Stimulated activated CD4-positive, alpha-beta T cell treated with anti-CD3 and anti-CD28 coated beads, Interleukin-15, amount 100 ng/mL, for 24 hours (primary cell): ENCODE measurements around the gene AUNIP.

Experiments used
- DNase-seq: peaks from one replicate; pipeline ENCODE4 v3.0.0-alpha.2; 2020

The AUNIP gene

DNA sequence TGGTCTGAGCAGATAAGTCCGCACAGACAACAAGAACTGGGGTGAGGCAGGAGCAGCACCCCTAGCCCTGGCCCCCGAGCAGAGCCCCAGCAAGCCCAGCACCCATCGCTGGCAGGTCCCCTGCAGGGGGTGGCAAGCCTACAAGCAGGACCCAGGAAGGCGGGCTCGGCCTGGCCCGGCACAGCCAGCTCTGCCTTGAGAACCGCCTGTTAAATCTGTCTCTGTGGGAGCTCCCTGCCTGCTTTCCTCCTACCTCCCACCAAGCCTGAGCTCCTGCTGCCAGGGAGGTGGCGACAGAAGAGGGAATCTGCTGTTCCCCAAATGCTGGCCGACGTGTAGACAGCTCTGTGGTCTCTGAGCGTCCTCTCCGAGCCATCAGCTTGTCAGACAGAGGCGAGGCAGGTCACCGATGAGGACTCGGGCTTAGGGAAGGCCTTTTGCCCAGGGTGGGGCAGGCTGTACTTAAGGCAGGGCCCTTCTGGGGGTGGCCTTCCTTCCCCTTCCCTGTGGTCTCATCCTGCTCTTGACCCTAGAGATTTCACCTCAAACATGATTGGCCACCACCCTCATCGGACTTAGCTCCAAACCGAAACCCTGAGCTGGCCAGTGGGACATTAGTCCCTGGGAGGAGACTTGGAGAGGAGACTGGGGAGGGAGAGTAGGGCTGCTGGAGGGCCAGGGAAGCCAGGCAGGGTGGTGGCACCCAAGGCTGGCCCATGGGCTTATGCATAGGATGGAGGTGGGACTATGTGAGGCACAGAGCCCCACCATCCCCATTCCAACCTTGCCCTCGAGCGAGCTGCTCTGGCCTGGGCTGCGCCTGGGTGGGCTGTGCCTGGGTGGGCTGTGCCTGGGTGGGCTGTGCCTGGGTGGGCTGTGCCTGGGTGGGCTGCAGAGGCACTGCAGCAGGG, 51.5 kb downstream of the AUNIP start:
- no peak for DNase-seq

DNA sequence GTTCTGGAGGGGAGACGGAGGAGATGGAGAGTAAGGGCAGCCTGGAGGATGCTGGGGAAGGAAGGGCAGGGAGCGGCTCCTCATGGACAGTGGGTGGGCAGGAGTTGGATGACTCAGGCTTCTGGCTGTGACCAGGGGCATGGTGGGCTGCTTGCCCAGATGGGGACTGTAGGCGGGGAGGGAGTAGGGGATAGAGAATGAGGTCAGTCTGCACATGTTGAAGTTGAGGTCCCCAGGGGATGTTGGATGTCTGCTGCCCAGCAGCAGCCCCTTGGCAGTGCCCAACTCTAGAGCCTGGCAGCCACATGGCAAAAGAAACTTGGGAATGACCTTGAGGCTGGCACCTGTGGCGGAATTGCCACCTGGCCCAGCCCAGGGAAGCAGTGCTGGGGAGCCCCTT, 52.8 kb downstream of the AUNIP start:
- no peak for DNase-seq

DNA sequence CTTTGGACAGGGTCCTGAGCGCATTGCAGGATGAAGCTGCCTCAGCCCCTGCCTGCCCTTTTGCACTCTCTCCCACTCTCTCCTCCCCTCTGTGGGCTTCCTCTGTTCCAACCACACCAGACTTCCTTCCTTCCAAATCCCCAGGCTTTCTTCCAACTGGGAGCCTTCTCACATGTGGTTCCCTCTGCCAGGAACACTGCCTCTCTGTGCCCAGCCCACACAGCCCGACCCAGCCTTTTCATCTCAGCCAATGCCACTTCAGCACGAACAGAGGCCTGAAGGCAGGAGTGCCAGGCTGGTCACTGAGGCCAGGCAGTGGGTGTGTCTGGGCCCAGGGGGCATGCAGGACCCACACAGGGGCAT, 53.4 kb downstream of the AUNIP start:
- DNase-seq, result no peak

DNA sequence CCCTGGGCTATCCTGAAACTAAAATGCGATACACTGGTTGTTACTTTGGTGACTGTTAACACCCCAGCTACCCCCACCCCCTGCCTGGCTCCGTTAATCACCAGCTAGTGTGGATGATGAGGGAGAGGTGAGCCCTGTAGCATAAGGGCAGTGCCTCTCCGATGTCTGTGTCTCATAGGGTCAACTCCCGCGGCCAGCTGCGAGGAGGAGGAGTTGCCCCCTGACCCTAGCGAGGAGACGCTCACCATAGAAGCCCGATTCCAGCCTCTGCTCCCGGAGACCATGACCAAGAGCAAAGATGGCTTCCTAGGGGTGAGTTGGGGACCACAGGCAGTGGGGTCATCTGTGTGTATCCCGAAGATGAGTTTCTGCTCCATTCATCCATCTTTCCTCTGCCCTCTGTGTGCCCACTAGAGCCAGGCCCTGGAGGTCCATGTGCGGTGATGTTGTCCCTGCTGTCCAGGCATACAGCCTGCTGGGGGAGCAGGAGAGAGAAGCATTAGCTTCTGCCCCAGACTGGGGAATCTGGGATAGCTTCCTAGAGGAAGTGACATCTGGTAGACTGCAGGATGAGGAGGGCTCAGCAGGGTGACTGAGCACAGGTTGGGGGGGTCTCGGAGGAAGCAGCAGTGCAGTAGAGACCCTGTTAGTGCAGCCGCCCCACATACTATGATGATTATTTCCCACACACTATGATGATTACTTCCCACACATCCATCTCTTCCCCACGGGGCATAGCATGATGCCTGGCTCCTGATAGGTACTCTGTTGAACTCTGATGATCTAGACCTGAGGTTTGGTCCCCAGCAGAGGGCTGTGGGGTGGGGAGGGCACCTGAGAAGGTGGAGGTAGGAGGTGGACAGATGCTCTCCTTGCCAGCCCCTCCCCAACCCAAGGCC, 54.0 kb downstream of the AUNIP start:
- DNase-seq, result no peak

DNA sequence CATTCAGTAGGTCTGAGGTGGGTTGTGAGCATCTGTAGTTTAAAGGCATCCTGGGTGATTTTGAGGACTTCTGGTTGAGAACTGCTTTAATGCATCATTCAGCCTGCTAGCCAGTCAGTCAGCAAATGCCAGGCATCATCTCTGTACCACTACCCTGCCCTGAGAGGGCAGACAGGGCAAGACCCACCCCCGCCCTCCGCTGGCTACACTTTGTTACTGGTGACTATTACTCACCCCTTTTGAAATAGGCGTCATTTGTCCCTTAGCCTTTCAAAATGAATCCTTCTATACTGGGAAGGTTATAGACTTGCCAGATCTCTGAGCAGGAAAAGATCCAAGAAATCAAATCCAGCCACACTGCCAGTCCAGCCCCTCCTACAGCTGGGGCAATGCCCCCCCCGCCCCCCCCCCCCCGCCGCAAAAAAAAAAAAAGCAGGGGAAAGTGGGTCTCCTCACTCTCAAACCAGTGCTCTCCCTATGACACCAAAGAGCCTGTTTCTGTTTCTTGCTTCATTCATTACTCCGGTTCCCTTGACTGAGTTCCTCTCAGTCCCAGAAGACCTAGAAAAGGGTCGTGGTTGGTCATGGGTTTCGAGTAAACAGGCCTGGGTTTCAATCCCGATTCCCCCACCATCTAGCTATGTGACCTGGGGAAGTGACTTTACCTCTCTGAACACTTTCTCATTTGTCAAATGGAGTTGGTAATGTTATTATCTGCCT, 54.9 kb downstream of the AUNIP start:
- DNase-seq, result peak; percentile 62

DNA sequence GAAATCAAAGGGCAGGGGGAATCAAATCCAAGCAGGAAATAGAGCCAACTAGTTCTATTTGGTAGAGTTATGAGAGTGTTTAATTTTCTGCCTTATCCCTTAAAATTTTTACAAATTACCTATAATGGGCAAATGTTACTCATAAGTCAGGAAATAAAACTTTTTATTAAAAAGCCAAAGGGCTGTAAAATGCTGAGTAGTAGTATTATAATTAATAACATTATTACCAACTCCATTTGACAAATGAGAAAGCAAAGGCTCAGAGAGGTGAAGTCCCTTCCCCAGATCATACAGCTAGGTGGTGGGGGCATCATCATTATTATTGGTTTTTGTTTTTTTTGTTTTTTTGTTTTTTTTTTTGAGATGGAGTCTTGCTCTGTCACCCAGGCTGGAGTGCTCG, 55.9 kb downstream of the AUNIP start:
- no peak for DNase-seq

DNA sequence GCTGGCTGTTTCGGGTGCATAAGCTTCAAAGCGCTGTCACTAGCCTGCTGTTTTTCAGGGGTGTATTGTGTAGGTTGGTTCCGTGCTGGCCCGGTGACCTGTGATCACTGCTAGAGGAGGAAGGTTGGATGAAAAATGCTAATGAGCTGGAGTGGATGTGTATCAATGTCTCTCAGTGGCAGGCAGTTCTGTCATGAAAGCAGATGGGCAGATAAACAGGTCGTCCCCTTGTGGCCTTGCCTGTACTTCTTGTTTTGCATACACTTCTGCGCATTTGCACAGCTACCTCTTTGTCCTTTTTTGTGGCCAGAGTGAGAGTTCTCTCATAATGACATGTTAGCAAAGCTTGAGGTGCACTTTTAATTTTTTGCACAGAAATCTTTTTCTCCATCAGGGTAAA, 56.3 kb downstream of the AUNIP start:
- peak; percentile 34 for DNase-seq

DNA sequence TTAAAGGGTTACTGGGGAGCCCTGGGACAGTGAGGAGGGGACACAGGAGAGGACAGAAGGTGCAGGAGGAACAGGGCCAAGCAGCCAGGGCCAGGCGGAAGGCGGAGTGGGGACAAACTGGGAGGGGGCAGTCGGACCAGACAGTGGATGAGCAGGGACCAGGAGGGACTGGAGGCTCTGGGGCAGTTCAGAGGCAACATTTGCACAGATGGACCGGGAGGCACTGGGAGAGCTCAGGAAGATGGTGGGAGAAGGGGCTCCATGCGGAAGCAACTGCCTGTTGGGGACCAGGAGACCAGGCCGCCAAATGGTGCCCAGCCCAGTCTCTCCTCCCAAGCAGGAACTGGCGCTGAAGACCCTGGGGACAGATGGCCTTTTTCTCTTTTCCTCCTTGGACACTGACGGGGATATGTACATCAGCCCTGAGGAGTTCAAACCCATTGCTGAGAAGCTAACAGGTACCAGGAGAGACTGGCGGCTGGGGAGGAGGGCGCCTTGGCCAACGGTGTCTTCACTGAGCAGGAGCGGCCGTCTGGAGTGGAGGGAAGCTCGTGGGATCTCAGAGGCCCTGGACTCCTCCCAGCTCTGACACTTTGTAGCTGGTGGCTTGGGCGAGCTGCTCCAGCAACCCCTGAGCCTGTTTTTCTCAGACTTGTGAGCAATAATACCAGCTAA, 58.4 kb downstream of the AUNIP start:
- no peak for DNase-seq

DNA sequence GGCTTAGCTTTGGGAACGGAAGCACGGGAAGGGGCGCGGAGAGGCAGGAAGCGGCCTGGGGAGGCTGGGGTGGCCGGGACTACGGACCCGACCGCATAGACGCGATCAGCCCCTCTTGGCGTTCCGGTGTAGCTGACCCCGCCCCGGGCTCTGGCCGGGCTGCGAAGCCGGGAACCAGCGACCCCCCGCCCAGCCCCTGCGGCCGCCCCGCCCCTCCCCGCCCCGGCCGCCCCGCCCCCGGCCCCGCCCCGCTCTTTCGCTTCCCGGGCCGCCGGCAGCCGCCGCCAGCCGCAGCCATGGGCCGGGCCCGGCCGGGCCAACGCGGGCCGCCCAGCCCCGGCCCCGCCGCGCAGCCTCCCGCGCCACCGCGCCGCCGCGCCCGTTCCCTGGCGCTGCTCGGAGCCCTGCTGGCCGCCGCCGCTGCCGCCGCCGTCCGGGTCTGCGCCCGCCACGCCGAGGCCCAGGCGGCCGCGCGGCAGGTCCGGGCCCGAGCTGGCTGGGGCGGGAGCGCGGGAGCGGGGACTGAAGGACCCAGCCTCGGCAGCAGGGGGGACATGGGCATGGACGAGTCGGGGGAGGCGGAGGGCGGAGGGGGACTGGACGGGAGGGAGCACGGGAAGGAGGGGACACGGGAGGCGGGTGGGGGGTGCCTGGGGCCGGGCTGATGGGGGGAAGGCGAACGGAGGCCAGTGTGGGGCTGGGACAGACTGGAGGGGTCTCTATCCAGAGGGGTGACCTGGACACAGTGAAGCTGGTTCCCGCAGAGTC, 59.1 kb downstream of the AUNIP start, which contains the start of gene SELENON:
Gene SELENON (plus strand): TSS at position 259 of the 768 bp plus-strand sequence. CDS start 38 bp downstream, at position 297.
- DNase-seq, result peak; percentile 59

DNA sequence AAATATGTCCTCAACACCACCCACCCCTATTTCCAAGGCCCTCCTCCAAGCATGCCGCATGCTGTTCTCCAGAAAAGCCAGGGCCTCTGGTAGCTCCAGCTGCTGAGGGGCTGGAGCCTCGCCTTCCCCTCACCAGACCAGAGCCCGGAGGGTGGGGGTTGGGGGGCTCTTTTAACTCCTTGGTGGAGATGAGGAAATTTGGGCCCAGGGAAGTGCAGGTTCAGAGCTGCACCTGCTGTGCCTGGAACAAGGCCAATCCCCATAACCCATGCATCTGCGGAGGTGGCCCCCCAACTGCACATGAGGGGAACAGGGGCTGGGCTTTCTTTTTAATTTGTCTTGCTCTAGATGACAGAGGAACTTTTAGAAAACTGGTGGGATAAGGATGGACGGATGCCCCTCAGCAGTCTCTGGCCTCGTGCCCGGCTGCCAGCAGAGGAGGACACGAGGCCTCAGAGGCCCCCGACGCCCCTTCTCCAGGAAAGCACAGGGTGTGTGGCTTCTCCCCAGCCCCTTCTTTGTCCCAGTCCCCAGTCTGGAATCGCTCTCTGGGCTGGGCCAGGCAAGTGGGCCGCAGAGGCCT, 59.8 kb downstream of the AUNIP start:
- DNase-seq, result no peak

DNA sequence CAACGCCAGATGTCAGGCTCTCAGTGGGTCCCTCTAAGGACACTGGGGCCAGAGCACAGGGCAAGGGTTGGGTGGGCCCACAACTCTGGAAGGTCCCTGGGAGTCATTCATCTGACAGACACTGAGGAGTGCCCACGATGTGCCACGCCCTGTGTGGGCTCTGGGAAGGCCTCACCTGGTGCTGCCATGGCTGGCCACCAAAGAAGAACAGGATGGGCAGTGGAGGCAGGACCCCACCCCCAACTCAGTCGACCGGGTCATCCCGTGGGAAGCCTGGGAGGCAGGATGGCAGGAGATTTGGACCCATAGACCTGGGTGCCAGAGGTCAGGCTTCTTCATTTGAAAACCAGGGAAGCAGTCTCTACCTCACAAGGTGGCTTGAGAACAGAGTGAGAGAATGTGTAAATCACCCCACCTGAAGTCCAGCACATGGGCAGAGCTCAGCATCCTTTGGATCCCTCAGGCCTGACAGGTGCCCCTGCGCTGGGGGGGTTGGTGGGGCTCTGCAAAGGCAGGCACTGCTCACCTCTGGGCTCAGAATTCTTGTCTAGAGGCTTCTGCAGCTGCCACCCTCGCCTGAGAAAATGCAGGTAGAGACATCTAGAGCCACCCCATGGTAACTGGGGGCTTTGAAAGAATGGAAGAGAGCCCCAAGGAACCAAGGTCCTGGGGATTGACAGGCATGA, 60.4 kb downstream of the AUNIP start:
- no peak for DNase-seq

DNA sequence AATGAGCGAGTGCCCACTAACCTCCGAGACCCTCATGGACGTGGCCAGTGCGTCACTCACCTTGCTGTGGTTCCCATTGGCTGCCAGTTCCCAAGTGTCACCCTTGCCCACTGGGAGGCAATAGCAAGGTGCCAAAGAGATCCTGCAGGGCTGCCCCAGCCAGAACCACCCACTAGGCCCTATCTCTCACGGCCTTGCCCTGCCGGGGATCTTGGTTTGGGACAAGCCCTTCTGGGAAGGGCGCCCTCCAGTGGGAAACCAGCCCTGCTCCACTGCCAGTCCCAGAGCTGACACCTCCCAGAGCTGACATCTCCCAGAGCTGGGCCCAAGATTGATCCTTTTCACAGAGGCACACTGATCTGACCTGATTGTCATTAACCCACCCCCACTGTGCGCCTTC, 61.3 kb downstream of the AUNIP start:
- peak; percentile 67 for DNase-seq

DNA sequence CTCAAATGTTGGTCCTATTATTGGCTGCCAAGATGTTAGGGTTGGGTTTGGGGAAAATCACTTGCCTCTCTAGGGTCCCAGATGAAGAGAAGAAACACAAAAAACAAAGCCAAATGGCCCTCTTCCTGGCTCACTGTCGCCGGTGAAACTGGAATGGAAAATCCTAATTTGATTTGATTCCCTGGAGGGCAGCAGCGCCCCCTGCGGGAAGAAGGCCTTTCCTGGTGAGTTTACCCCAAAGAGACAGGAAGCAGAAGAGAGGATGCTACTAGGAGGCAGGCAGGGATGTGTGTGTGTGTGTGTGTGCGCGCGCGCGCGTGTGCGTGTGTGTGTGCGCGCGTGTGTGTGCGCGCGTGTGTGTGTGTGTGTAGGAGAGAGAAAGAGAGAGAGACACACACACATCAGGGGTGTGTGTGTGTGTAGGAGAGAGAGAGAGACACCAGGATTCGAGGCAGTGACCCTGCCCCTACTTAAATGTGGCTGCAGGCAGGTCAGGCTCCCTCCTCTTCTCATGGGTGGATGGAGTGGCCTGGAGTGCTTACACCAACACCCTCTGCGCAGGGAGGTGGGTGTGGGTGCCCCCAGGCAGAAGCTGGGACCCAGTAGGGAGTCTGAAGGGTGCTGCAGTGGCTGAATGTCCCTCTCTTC, 62.3 kb downstream of the AUNIP start:
- peak; percentile 93 for DNase-seq

DNA sequence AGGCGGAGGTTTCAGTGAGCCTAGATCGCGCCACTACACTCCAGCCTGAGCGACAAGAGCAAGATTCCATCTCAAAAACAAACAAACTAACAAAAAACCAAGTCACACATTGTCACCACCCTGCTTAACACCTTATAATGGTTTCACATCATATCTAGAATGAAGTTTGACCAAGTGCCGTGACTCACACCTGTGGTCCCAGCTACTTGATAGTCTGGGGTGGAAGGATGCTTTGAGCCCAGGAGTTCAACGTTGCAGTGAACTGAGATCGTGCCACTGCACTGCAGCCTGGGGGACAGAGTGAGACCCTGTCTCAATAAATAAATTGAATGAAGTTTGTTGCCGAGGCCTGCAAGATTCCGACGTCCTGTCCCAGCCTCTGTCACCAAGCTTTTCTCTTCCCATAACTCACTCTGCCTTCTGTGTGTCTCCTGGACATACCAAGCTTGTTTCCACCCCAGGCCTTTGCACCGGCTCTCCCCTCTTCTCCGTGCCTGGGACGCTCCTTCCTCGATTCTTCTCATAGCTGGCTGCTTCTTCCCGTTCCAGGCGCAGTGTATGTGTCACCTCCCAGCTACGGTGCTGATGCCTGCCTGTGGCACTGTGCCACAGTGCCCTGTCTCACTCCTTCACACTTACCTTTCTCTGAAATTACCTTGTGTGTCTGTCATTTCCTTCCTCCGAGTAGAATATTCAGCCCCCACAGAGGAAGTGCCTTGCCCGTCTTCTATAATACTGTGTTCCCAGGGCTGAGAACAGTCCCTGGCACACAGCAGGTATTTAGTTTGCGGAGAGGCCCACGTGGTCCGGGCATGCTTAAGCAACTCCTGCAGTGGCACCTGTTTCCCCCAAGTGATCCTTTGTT, 63.1 kb downstream of the AUNIP start:
- DNase-seq, result peak; percentile 67

DNA sequence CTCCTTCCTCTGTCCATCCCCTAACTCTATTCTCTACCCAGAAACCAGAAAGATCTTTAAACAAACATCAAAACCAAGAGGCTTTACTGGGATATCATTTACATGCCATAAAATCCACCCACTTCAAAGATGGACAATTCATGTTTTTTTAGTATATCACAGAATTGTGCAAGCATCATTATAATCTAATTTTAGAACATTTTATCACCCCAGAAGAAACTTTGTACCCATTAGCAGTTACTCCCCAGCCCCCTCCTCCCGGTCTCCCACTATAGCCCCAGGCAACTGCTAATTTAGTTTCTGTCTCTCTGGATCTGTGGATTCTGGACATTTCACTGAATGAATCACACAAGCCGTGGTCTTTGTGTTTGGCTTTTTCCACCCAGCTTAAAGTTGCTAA, 64.0 kb downstream of the AUNIP start:
- no peak for DNase-seq

DNA sequence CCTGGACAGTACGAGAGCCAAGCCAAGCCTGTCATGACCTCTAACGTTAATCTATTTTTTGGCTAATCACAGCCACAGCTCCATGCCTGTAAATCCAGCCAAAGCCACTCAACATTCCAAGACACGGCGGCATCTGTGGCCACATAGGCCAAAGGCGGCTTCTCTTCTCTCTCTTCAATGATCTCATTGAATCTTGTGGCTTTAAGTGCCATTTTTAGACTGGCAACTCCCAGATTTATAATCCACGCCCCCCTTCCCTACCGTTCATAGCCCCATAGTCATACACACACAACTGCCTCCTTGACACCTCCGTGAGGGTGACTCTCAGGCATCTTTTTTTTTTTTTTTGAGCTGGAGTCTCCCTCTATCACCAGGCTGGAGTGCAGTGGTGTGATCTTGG, 64.9 kb downstream of the AUNIP start:
- no peak for DNase-seq

DNA sequence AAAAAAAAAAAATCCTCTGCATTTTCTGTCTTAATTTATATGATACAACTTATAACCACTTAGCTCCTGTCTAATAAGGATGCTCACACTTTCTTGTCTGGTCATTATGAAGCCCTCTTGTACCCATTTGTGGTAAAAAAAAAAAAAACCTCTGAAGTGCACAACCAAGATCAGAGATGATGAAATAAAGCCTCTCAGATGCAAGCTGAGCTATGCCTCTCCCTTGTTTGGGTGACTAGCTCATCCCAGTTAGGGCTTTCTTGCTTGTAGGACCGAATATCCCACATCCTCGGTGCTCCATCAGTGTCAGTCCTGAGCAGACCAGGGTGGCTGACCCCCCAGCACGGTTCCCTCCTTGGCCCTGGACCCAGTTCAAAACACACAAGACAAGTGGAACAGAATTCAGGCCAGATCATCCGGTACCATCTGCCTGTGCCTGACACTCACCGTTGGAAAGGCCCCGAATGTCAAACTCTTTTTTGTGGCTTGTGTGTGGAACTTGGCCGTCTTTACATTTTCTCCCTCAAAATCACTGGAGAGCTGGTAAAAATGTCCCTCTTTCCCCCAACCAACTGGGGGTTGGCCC, 65.6 kb downstream of the AUNIP start:
- DNase-seq, result no peak

DNA sequence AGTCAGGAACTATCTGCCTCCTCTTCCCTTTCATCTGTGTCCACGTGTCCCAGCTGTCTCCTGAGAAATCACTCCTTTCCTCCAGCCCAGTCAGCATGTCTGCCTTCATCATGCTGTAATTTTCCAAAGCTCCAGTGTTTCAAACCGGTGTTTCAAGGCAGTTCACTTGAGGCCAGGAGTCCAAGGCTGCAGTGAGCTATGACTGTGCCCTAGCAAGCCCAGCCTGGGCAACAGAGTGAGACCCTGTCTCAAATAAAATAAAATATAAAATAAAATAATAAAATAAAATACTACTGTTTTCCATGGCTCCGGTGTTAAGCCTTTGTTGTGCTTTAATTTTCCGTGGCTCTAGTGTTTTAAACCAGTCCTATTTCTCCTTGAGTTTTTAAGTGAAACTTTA, 67.1 kb downstream of the AUNIP start:
- DNase-seq, result no peak

DNA sequence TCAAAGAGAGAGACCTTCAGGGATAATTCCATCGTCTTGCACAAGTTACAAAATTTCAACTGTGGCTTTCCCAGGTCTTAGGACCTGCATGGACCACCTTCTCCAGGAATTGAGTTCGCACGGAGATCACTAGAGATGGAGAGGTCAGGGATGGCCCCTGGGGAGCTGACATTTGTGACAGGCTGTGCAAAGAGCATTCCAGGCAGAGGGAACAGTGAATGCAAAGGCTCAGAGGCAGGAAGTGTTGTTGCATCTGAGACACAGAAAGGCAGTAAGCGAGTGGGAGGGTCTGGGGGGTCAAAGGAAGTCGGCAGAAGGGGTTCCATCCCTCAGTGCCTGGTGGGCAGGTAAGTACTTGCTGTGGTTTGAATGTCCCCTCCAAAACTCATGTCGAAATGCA, 68.8 kb downstream of the AUNIP start:
- DNase-seq, result no peak
